Mesenchymal stem cell (in vitro differentiated cells and primary cell): ENCODE data around the gene TNKS1BP1.
A peak's percentile ranks its signal among the peaks of the same experiment; 100 is the strongest.

Experiments used
- DNase-seq: peaks from one replicate; pipeline ENCODE4 v3.0.0-alpha.2; 2013
- H2AFZ ChIP-seq: one replicate; pipeline ENCODE4 v1.6.1; 2013; ENCODE audit warnings: low read depth, mild to moderate bottlenecking, control low read depth, inconsistent platforms, low read length, moderate library complexity
- H2AK5ac ChIP-seq: 2 replicates; pipeline ENCODE4 v1.6.1; 2013; ENCODE audit warnings: low read length, moderate library complexity, mild to moderate bottlenecking, inconsistent platforms; ENCODE audit not compliant: severe bottlenecking
- H2BK120ac ChIP-seq: one replicate; pipeline ENCODE4 v1.6.1; 2013; ENCODE audit warnings: low read depth, mild to moderate bottlenecking, inconsistent platforms, low read length, moderate library complexity
- H2BK12ac ChIP-seq, 2 experiments: one replicate each; pipeline ENCODE4 v1.6.1; 2013; ENCODE audit warnings: inconsistent platforms in 2 of 2, low read length in 2 of 2, mild to moderate bottlenecking in 2 of 2, moderate library complexity in 2 of 2, control low read depth in 1 of 2
- H2BK15ac ChIP-seq: one replicate; pipeline ENCODE4 v1.6.1; 2013; ENCODE audit warnings: mild to moderate bottlenecking, low read depth, inconsistent platforms; ENCODE audit not compliant: poor library complexity, severe bottlenecking
- H2BK5ac ChIP-seq: 2 replicates; pipeline ENCODE4 v1.6.1; 2013; ENCODE audit warnings: low read depth, mild to moderate bottlenecking, low read length, control low read depth, inconsistent platforms; ENCODE audit not compliant: poor library complexity, severe bottlenecking
- H3K14ac ChIP-seq, 2 experiments: one replicate each; pipeline ENCODE4 v1.6.1; 2013; ENCODE audit warnings: inconsistent platforms in 2 of 2, low read length in 2 of 2, control low read depth in 1 of 2, mild to moderate bottlenecking in 1 of 2, moderate library complexity in 1 of 2
- H3K18ac ChIP-seq, 2 experiments: one replicate each; pipeline ENCODE4 v1.6.1; 2013; ENCODE audit warnings: inconsistent platforms in 2 of 2, low read length in 2 of 2, control low read depth in 1 of 2, low read depth in 1 of 2, mild to moderate bottlenecking in 1 of 2
- H3K23ac ChIP-seq, 2 experiments: one replicate each; pipeline ENCODE4 v1.6.1; 2013; ENCODE audit warnings: inconsistent platforms in 2 of 2, low read length in 2 of 2, mild to moderate bottlenecking in 2 of 2, moderate library complexity in 2 of 2, control low read depth in 1 of 2
- H3K27ac ChIP-seq: 2 replicates; pipeline ENCODE4 v1.5.1; 2013; ENCODE audit warnings: mild to moderate bottlenecking, moderate library complexity, low read length, control low read depth, inconsistent platforms; ENCODE audit not compliant: poor library complexity, severe bottlenecking
- H3K27me3 ChIP-seq, 2 experiments: 2 replicates each; pipeline versions ENCODE4 v1.6.1 to v1.7.0; 2013; ENCODE audit warnings: low read length in 2 of 2, mild to moderate bottlenecking in 2 of 2, moderate library complexity in 2 of 2, control low read depth in 1 of 2, inconsistent platforms in 1 of 2; ENCODE audit not compliant: control insufficient read depth in 1 of 2, insufficient read depth in 1 of 2
- H3K36me3 ChIP-seq, 2 experiments: 2 replicates each; pipeline versions ENCODE4 v1.6.1 to v1.7.0; 2013; ENCODE audit warnings: low read length in 2 of 2, control low read depth in 1 of 2, inconsistent platforms in 1 of 2, low read depth in 1 of 2, mild to moderate bottlenecking in 1 of 2; ENCODE audit not compliant: insufficient read depth in 2 of 2, control insufficient read depth in 1 of 2
- H3K4ac ChIP-seq, 2 experiments: one replicate each; pipeline ENCODE4 v1.6.1; 2013; ENCODE audit warnings: inconsistent platforms in 2 of 2, low read length in 2 of 2, mild to moderate bottlenecking in 2 of 2, moderate library complexity in 2 of 2, control low read depth in 1 of 2, low read depth in 1 of 2
- H3K4me1 ChIP-seq: 2 replicates; pipeline ENCODE4 v1.6.1; 2013; ENCODE audit warnings: low read depth, low read length, control low read depth; ENCODE audit not compliant: control insufficient read depth, insufficient read depth
- H3K4me2 ChIP-seq: 2 replicates; pipeline ENCODE4 v1.6.1; 2013; ENCODE audit warnings: low read length, mild to moderate bottlenecking, inconsistent platforms; ENCODE audit not compliant: poor library complexity, severe bottlenecking
- H3K4me3 ChIP-seq, 2 experiments: 2 replicates each; pipeline versions ENCODE4 v1.5.1 to v1.7.0; 2013; ENCODE audit warnings: low read length in 2 of 2, mild to moderate bottlenecking in 2 of 2, control low read depth in 1 of 2, low read depth in 1 of 2; ENCODE audit not compliant: insufficient read depth in 1 of 2
- H3K79me1 ChIP-seq: replicated peaks from 2 replicates; pipeline ENCODE4 v1.6.1; 2013; ENCODE audit warnings: mild to moderate bottlenecking, control low read depth, low read length, inconsistent platforms; ENCODE audit not compliant: poor library complexity, severe bottlenecking
- H3K9ac ChIP-seq: 2 replicates; pipeline ENCODE4 v1.7.0; 2013; ENCODE audit warnings: mild to moderate bottlenecking, low read length, moderate library complexity
- H3K9me3 ChIP-seq: 2 replicates; pipeline ENCODE4 v1.7.0; 2013; ENCODE audit warnings: mild to moderate bottlenecking, low read length; ENCODE audit not compliant: control insufficient read depth
- H4K8ac ChIP-seq: one replicate; pipeline ENCODE4 v1.6.1; 2013; ENCODE audit warnings: inconsistent platforms, mild to moderate bottlenecking, low read length, moderate library complexity
- H4K91ac ChIP-seq: one replicate; pipeline ENCODE4 v1.6.1; 2013; ENCODE audit warnings: mild to moderate bottlenecking, low read length, inconsistent platforms
- WGBS: methylation state at CpG from one replicate; pipeline ENCODE4 v1.1.7; 2013; ENCODE audit warnings: mixed read lengths; 5-methylcytosine and 5-hydroxymethylcytosine counted together

TNKS1BP1 gene

DNA sequence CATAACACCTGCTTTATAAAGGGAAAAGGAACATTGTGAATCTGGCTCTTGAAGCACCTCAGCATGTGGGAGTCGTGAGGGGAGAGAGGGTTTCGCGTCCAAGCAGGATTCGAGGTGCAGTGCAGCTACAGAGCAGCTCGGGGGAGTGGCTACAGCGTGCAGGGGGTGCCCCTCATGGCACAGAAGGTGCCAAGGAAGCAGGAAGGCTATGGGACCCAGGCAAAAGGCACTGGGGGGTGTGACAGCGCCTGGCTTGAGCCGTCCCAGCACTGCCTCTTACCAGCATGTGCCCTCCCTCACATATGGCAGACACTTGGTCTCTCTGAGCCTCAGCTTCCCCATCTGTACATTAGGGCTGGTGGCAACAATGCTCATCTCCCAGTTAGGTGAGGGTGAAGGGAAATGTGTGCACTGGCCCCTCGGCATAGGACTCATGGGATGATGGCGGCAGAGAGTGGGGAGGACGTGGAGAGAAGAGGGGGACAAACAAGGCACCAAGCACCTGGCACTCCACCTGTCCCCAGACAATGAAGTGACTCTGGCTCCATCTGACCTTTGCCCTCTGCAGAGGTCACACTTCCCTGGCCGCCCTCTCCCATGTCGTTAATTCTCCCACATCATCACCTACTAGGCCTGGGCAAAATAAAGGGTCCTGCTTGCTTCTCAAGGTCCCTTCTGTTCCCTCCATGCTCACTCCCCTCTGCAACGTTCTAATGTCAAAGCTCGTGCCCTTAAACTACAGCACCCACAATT lies 10.4 kb downstream of the TNKS1BP1 start:
- no peak overlapping the region for H3K4me2 ChIP-seq
- H2BK5ac ChIP-seq, result no peak overlapping the region
- H3K14ac ChIP-seq, result peak overlapping the region in 1 of 2 experiments; percentile 15
- H3K18ac ChIP-seq, result peak overlapping the region in 1 of 2 experiments; percentile 42
- H3K4ac ChIP-seq, result no peak overlapping the region
- peaks cover 76 to 84% of the 10 kb centered on the region in 2 experiments for H3K36me3 ChIP-seq
- H2AFZ ChIP-seq, result no peak overlapping the region
- H3K23ac ChIP-seq, result no peak overlapping the region
- no peak overlapping the region for H2AK5ac ChIP-seq
- H2BK120ac ChIP-seq, result no peak overlapping the region
- no peak overlapping the region for H2BK15ac ChIP-seq
- no peak overlapping the region for H3K27ac ChIP-seq
- H4K8ac ChIP-seq, result no peak overlapping the region
- H3K4me1 ChIP-seq, result peaks cover 50% of the 10 kb centered on the region
- H3K27me3 ChIP-seq, result no peaks in the 10 kb centered on the region
- H3K9ac ChIP-seq, result no peak overlapping the region
- H3K4me3 ChIP-seq, result no peak overlapping the region
- peaks cover 54% of the 10 kb centered on the region for H3K79me1 ChIP-seq
- 95% methylated on average over 15 of the region's 15 CpGs for WGBS
- no peaks in the 10 kb centered on the region for H3K9me3 ChIP-seq
- peak overlapping the region; percentile 11 to 34 for H2BK12ac ChIP-seq
- DNase-seq, result no peak
- no peak overlapping the region for H4K91ac ChIP-seq

DNA sequence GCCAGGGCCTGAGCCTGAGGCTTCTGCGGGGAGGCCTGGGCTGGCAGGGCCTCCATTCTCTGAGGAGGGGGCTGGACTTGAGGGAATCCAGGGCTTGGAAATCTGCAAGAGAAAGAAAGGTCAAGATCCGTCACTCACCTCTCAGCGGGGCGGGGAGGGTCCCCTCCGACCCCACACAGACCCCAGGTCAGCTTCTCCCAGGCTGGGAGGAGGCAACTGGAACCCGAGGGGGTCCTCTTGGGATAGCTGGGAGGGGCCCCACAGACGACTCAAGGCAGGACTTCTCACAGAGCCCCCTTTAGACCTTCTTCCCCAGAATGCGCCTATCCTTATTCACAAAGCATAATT lies 11.0 kb downstream of the TNKS1BP1 start:
- peaks cover 58% of the 10 kb centered on the region for H3K79me1 ChIP-seq
- H3K27ac ChIP-seq, result no peak overlapping the region
- H2BK120ac ChIP-seq, result no peak overlapping the region
- H3K4ac ChIP-seq, result no peak overlapping the region
- H4K91ac ChIP-seq, result no peak overlapping the region
- H3K4me3 ChIP-seq, result no peak overlapping the region
- no peak overlapping the region for H4K8ac ChIP-seq
- H3K4me2 ChIP-seq, result no peak overlapping the region
- no peaks in the 10 kb centered on the region for H3K27me3 ChIP-seq
- WGBS, result 92% methylated on average over 8 of the region's 8 CpGs
- H2AFZ ChIP-seq, result no peak overlapping the region
- no peak overlapping the region for H3K18ac ChIP-seq
- no peak overlapping the region for H3K9ac ChIP-seq
- no peak overlapping the region for H2BK15ac ChIP-seq
- peaks cover 78 to 87% of the 10 kb centered on the region in 2 experiments for H3K36me3 ChIP-seq
- H2AK5ac ChIP-seq, result no peak overlapping the region
- no peak for DNase-seq
- peak overlapping the region in 1 of 2 experiments; percentile 11 for H2BK12ac ChIP-seq
- H2BK5ac ChIP-seq, result no peak overlapping the region
- no peaks in the 10 kb centered on the region for H3K9me3 ChIP-seq
- H3K4me1 ChIP-seq, result peaks cover 56% of the 10 kb centered on the region
- no peak overlapping the region for H3K14ac ChIP-seq
- H3K23ac ChIP-seq, result no peak overlapping the region

DNA sequence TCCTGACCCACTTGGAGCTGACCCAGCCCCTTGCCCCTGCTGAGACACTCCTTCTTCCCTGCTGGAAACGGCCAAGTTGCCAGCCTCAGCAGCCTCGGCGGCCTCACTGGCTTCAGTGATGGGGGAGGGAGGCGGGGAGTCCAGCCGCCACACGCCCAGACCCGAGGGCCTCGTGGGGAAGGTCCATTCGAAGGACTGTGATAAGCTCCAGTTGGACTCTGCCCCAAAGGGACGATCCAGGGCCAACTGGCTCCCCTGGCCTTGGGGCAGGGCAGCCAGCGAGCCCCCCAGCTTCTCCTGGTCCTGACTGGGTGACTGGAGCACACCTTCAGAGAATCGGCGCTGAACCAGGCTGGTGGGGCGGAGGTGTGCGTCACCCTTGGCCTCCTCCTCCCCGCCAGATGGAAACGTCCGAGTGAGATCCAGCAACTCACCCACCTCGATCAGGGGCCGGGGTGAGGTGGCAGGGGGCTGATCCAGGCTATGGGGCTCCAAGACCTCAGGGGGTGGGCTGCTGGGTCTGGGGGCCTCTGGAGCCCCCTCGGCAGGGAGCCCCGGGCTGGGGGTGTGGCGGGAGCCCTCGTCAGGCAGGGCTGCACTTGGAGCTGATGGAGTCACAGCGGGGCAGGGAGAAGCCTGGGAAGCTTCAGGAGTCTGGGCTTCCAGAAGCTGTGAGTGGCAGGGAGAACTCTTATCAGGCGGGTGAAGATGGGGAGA lies 11.5 kb downstream of the TNKS1BP1 start:
- H3K18ac ChIP-seq, result no peak overlapping the region
- peak overlapping the region in 1 of 2 experiments; percentile 12 for H2BK12ac ChIP-seq
- no peaks in the 10 kb centered on the region for H3K27me3 ChIP-seq
- H4K8ac ChIP-seq, result no peak overlapping the region
- H3K9ac ChIP-seq, result no peak overlapping the region
- H3K23ac ChIP-seq, result no peak overlapping the region
- H2BK15ac ChIP-seq, result no peak overlapping the region
- no peak overlapping the region for H2AFZ ChIP-seq
- peaks cover 60% of the 10 kb centered on the region for H3K79me1 ChIP-seq
- no peak overlapping the region for H3K4me2 ChIP-seq
- no peak overlapping the region for H4K91ac ChIP-seq
- H3K4me3 ChIP-seq, result no peak overlapping the region
- 93% methylated on average over 26 of the region's 26 CpGs for WGBS
- peaks cover 58% of the 10 kb centered on the region for H3K4me1 ChIP-seq
- no peak overlapping the region for H2BK120ac ChIP-seq
- H2BK5ac ChIP-seq, result no peak overlapping the region
- H3K27ac ChIP-seq, result no peak overlapping the region
- no peaks in the 10 kb centered on the region for H3K9me3 ChIP-seq
- no peak overlapping the region for H3K4ac ChIP-seq
- no peak overlapping the region for H2AK5ac ChIP-seq
- H3K36me3 ChIP-seq, result peaks cover 78 to 88% of the 10 kb centered on the region in 2 experiments
- no peak for DNase-seq
- no peak overlapping the region for H3K14ac ChIP-seq

DNA sequence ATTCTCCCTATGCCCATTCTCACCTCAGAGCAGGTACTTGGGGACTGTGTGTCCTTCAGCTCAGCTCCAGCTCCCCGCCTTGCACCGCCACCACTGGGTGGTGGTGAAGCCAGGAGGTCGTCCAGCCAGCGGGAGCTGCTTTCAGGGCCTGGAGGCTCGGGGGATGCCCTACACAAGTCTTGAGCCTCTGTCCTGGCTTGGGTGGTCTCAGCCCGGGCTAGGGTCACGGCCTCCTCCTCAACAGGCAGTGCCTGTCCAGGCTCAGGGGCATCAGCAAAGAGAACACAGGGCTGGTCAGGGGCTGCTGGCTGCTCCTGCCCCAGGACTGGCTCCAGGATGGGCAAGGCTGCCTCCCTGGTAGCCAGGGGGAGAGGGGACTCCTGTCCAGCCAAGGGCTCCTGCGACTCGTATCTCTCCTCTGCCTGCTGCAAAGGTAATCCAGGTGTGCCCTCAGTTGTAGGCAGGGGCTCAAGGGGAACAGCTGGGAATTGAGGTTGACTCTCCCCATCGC lies 12.2 kb downstream of the TNKS1BP1 start:
- Histone ChIP-seq H2AK5ac (peak overlapping the region; percentile 21), H4K8ac (peak overlapping the region; percentile 55), H3K36me3 (peaks cover 78 to 88% of the 10 kb centered on the region in 2 experiments), H2BK12ac (peak overlapping the region in 1 of 2 experiments; percentile 12), H3K18ac (no peak overlapping the region), H2BK5ac (no peak overlapping the region), H3K4me3 (no peak overlapping the region), H3K27ac (peak overlapping the region; percentile 77), H3K9ac (peak overlapping the region; percentile 68), H2BK15ac (peak overlapping the region; percentile 91), H3K23ac (no peak overlapping the region), H3K14ac (no peak overlapping the region), H3K4me2 (no peak overlapping the region), H4K91ac (peak overlapping the region; percentile 2), H3K27me3 (no peaks in the 10 kb centered on the region), H3K79me1 (peaks cover 58% of the 10 kb centered on the region), H3K4me1 (peaks cover 59% of the 10 kb centered on the region), H2BK120ac (no peak overlapping the region), H2AFZ (no peak overlapping the region), H3K9me3 (no peaks in the 10 kb centered on the region), H3K4ac (no peak overlapping the region)
- 90% methylated on average over 10 of the region's 10 CpGs for WGBS
- no peak for DNase-seq
